Neuronal stem cell (in vitro differentiated cells): ENCODE results near the gene TIGIT.
A peak's percentile ranks its signal among the peaks of the same experiment; 100 is the strongest.

Experiments
- DNase-seq: peaks from one replicate; pipeline ENCODE4 v3.0.0-alpha.2; 2013; ENCODE audit warnings: low spot score
- H2AFZ ChIP-seq: one replicate; pipeline ENCODE4 v1.6.1; 2013; ENCODE audit warnings: mild to moderate bottlenecking, low read length, inconsistent platforms
- H2AK5ac ChIP-seq: 2 replicates; pipeline ENCODE4 v1.6.1; 2013; ENCODE audit warnings: low read depth, mild to moderate bottlenecking, inconsistent platforms, low read length, moderate library complexity, mixed read lengths
- H2BK120ac ChIP-seq: 2 replicates; pipeline ENCODE4 v1.6.1; 2013; ENCODE audit warnings: low read depth, mild to moderate bottlenecking, inconsistent platforms, low read length, moderate library complexity, mixed read lengths
- H2BK12ac ChIP-seq: one replicate; pipeline ENCODE4 v1.6.1; 2013; ENCODE audit warnings: low read length, inconsistent platforms
- H2BK15ac ChIP-seq: 2 replicates; pipeline ENCODE4 v1.6.1; 2013; ENCODE audit warnings: mild to moderate bottlenecking, low read length, inconsistent platforms, mixed read lengths
- H2BK5ac ChIP-seq: one replicate; pipeline ENCODE4 v1.6.1; 2013; ENCODE audit warnings: inconsistent platforms, mild to moderate bottlenecking, low read length, moderate library complexity
- H3K14ac ChIP-seq: one replicate; pipeline ENCODE4 v1.6.1; 2013; ENCODE audit warnings: low read length, inconsistent platforms
- H3K18ac ChIP-seq: 2 replicates; pipeline ENCODE4 v1.6.1; 2013; ENCODE audit warnings: low read length, inconsistent platforms
- H3K23ac ChIP-seq: 2 replicates; pipeline ENCODE4 v1.6.1; 2013; ENCODE audit warnings: low read depth, mild to moderate bottlenecking, mixed read lengths, low read length, inconsistent platforms; ENCODE audit not compliant: poor library complexity
- H3K27ac ChIP-seq: replicated peaks from 3 replicates; pipeline ENCODE4 v1.5.1; 2013; ENCODE audit warnings: low read length, inconsistent platforms
- H3K27me3 ChIP-seq, 3 experiments: 2 replicates each; pipeline ENCODE4 v1.6.1; 2013; ENCODE audit warnings: low read length in 3 of 3, mild to moderate bottlenecking in 2 of 3, inconsistent platforms in 1 of 3, low read depth in 1 of 3, mixed read lengths in 1 of 3, moderate library complexity in 1 of 3; ENCODE audit not compliant: control insufficient read depth in 3 of 3, insufficient read depth in 3 of 3
- H3K36me3 ChIP-seq, 2 donors: replicated peaks in 1 of 2; 2 replicates each; pipeline ENCODE4 v1.6.1; 2013; ENCODE audit warnings: low read length in 2 of 2; ENCODE audit not compliant: control insufficient read depth in 2 of 2, insufficient read depth in 2 of 2
- H3K4ac ChIP-seq: 2 replicates; pipeline ENCODE4 v1.6.1; 2013; ENCODE audit warnings: inconsistent platforms, mild to moderate bottlenecking, low read length, moderate library complexity
- H3K4me1 ChIP-seq, 2 donors: 1 replicate in 1 of 2; 2 replicates in 1 of 2; pipeline ENCODE4 v1.6.1; 2013; ENCODE audit warnings: low read length in 2 of 2, low read depth in 1 of 2; ENCODE audit not compliant: control insufficient read depth in 2 of 2, insufficient read depth in 1 of 2
- H3K4me2 ChIP-seq: one replicate; pipeline ENCODE4 v1.6.1; 2013; ENCODE audit warnings: mild to moderate bottlenecking, low read length, inconsistent platforms; ENCODE audit not compliant: insufficient read depth, poor library complexity, severe bottlenecking
- H3K4me3 ChIP-seq, 2 donors: 2 replicates each; pipeline ENCODE4 v1.5.1; 2013; ENCODE audit warnings: low read length in 2 of 2, mild to moderate bottlenecking in 2 of 2, inconsistent platforms in 1 of 2, moderate library complexity in 1 of 2
- H3K79me1 ChIP-seq: one replicate; pipeline ENCODE4 v1.6.1; 2013; ENCODE audit warnings: low read depth, mild to moderate bottlenecking, inconsistent platforms, low read length, moderate library complexity
- H3K9ac ChIP-seq: one replicate; pipeline ENCODE4 v1.6.1; 2013; ENCODE audit warnings: mild to moderate bottlenecking, low read depth, low read length, inconsistent platforms; ENCODE audit not compliant: poor library complexity
- H3K9me3 ChIP-seq, 2 donors: replicated peaks in 1 of 2; 2 replicates each; pipeline versions ENCODE3 to v1.6.1; 2013; ENCODE audit warnings: low read length in 2 of 2, mild to moderate bottlenecking in 2 of 2, inconsistent platforms in 1 of 2, low read depth in 1 of 2, mixed read lengths in 1 of 2, moderate library complexity in 1 of 2; ENCODE audit not compliant: control insufficient read depth in 2 of 2, insufficient read depth in 1 of 2
- H4K8ac ChIP-seq: one replicate; pipeline ENCODE4 v1.6.1; 2013; ENCODE audit warnings: low read depth, mild to moderate bottlenecking, inconsistent platforms, low read length, moderate library complexity
- H4K91ac ChIP-seq: one replicate; pipeline ENCODE4 v1.6.1; 2013; ENCODE audit warnings: low read length, low read depth, mild to moderate bottlenecking, inconsistent platforms; ENCODE audit not compliant: poor library complexity
- WGBS, 2 donors: extraction: QIAGEN DNeasy Blood & Tissue Kit; methylation state at CpG; one replicate each; pipeline ENCODE4 v1.1.7; 2013; ENCODE audit warnings: missing lambda C conversion rate in 2 of 2, mixed read lengths in 1 of 2; ENCODE audit not compliant: insufficient read length in 2 of 2, insufficient replicate concordance in 1 of 2; ENCODE audit errors: extremely low coverage in 2 of 2; 5-methylcytosine and 5-hydroxymethylcytosine counted together

The TIGIT gene

GRCh38 chr3:114260152-114260551 is 33.7 kb upstream of the TIGIT start:
- Histone ChIP-seq H2AK5ac (no peak overlapping the region), H3K27me3 (no peaks in the 10 kb centered on the region), H3K4me1 (no peaks in the 10 kb centered on the region), H2BK120ac (no peak overlapping the region), H3K4me2 (no peak overlapping the region), H2BK5ac (no peak overlapping the region), H3K9ac (no peak overlapping the region), H2BK12ac (no peak overlapping the region), H3K23ac (no peak overlapping the region), H3K79me1 (no peaks in the 10 kb centered on the region), H2BK15ac (no peak overlapping the region), H2AFZ (no peak overlapping the region), H3K4ac (no peak overlapping the region), H3K4me3 (no peak overlapping the region), H3K14ac (no peak overlapping the region), H3K36me3 (no peaks in the 10 kb centered on the region), H4K91ac (no peak overlapping the region), H3K18ac (no peak overlapping the region), H3K9me3 (no peaks in the 10 kb centered on the region), H3K27ac (no peak overlapping the region), H4K8ac (no peak overlapping the region)
- no peak for DNase-seq

GRCh38 chr3:114270019-114270418 is 23.8 kb upstream of the TIGIT start:
- no peak overlapping the region for H2AFZ ChIP-seq

GRCh38 chr3:114272271-114272670 is 21.6 kb upstream of the TIGIT start:
- H3K9ac ChIP-seq, result no peak overlapping the region
- no peaks in the 10 kb centered on the region for H3K4me1 ChIP-seq
- H3K27me3 ChIP-seq, result no peaks in the 10 kb centered on the region
- no peak overlapping the region for H4K8ac ChIP-seq
- no peak overlapping the region for H3K27ac ChIP-seq
- no peak overlapping the region for H3K4ac ChIP-seq
- no peak overlapping the region for H2BK120ac ChIP-seq
- no CpG with 5 or more reads among the region's 1 CpG for WGBS, 2 donors
- H3K79me1 ChIP-seq, result no peaks in the 10 kb centered on the region
- no peak overlapping the region for H3K4me2 ChIP-seq
- H3K9me3 ChIP-seq, result peaks cover 0 to 12% of the 10 kb centered on the region in 2 donors
- H2AK5ac ChIP-seq, result no peak overlapping the region
- no peak for DNase-seq
- H2BK5ac ChIP-seq, result no peak overlapping the region
- H3K23ac ChIP-seq, result no peak overlapping the region
- no peak overlapping the region for H4K91ac ChIP-seq
- no peak overlapping the region for H3K4me3 ChIP-seq
- H3K18ac ChIP-seq, result no peak overlapping the region
- H2BK15ac ChIP-seq, result no peak overlapping the region
- H2BK12ac ChIP-seq, result no peak overlapping the region
- H2AFZ ChIP-seq, result no peak overlapping the region
- H3K36me3 ChIP-seq, result no peaks in the 10 kb centered on the region
- no peak overlapping the region for H3K14ac ChIP-seq

More at GRCh38 chr3:114270019-114270418, 23.8 kb upstream of the TIGIT start:
- Histone ChIP-seq H3K4me2 (no peak overlapping the region), H4K91ac (no peak overlapping the region), H3K9me3 (peaks cover 0 to 8% of the 10 kb centered on the region in 2 donors), H4K8ac (no peak overlapping the region), H2BK12ac (no peak overlapping the region), H3K18ac (no peak overlapping the region), H2AK5ac (no peak overlapping the region), H3K27me3 (no peaks in the 10 kb centered on the region), H3K23ac (no peak overlapping the region), H3K36me3 (no peaks in the 10 kb centered on the region), H3K4me1 (no peaks in the 10 kb centered on the region), H3K79me1 (no peaks in the 10 kb centered on the region), H3K27ac (no peak overlapping the region), H2BK15ac (no peak overlapping the region), H3K4me3 (no peak overlapping the region), H3K14ac (no peak overlapping the region), H3K9ac (no peak overlapping the region), H2BK120ac (no peak overlapping the region), H2BK5ac (no peak overlapping the region), H3K4ac (no peak overlapping the region)
- no CpG with 5 or more reads among the region's 2 CpGs for WGBS, 2 donors
- no peak for DNase-seq

GRCh38 chr3:114274929-114275328 is 18.9 kb upstream of the TIGIT start:
- no peak overlapping the region for H3K4me3 ChIP-seq
- H2BK12ac ChIP-seq, result no peak overlapping the region
- H4K8ac ChIP-seq, result no peak overlapping the region
- H2AFZ ChIP-seq, result no peak overlapping the region
- peak overlapping the region; percentile 24 for H2BK5ac ChIP-seq
- no peak overlapping the region for H4K91ac ChIP-seq
- H3K4me1 ChIP-seq, result no peaks in the 10 kb centered on the region
- H2AK5ac ChIP-seq, result no peak overlapping the region
- no peaks in the 10 kb centered on the region for H3K27me3 ChIP-seq
- no peak overlapping the region for H3K23ac ChIP-seq
- H3K79me1 ChIP-seq, result no peaks in the 10 kb centered on the region
- H2BK15ac ChIP-seq, result no peak overlapping the region
- H3K18ac ChIP-seq, result peak overlapping the region; percentile 9
- H3K4ac ChIP-seq, result no peak overlapping the region
- peak overlapping the region; percentile 18 for H2BK120ac ChIP-seq
- H3K36me3 ChIP-seq, result no peaks in the 10 kb centered on the region
- no peak overlapping the region for H3K27ac ChIP-seq
- H3K9ac ChIP-seq, result no peak overlapping the region
- peak overlapping the region; percentile 56 for H3K14ac ChIP-seq
- no peak overlapping the region for H3K4me2 ChIP-seq
- H3K9me3 ChIP-seq, result peaks cover 0 to 12% of the 10 kb centered on the region in 2 donors
- no peak for DNase-seq
- WGBS, 2 donors, result no CpG with 5 or more reads among the region's 1 CpG
